H9 (cell line): Measurements from ENCODE around the gene KCNIP4. TPM values are rescaled to one million over a fixed set of nuclear protein-coding genes. Genes with fewer than 3 reads are reported as not detected.

Experiments
- DNase-seq: peaks from one replicate; pipeline ENCODE4 v3.0.0-alpha.2; 2017
- H2AFZ ChIP-seq: one replicate; pipeline ENCODE4 v1.6.1; 2013; ENCODE audit warnings: mild to moderate bottlenecking, low read length, control low read depth, moderate library complexity
- H2AK5ac ChIP-seq: 2 replicates; pipeline ENCODE4 v1.6.1; 2013; ENCODE audit warnings: low read length, control low read depth, mixed read lengths; ENCODE audit not compliant: insufficient read length
- H2BK120ac ChIP-seq: one replicate; pipeline ENCODE4 v1.6.1; 2013; ENCODE audit warnings: low read depth, mild to moderate bottlenecking, low read length, control low read depth, inconsistent platforms; ENCODE audit not compliant: poor library complexity, severe bottlenecking
- H2BK12ac ChIP-seq: 2 replicates; pipeline ENCODE4 v1.6.1; 2013; ENCODE audit warnings: low read length, control low read depth, mixed read lengths, low read depth; ENCODE audit not compliant: insufficient read length
- H2BK15ac ChIP-seq: 2 replicates; pipeline ENCODE4 v1.6.1; 2013; ENCODE audit warnings: low read depth, low read length, control low read depth
- H2BK20ac ChIP-seq: one replicate; pipeline ENCODE4 v1.6.1; 2013; ENCODE audit warnings: low read depth, mild to moderate bottlenecking, low read length, control low read depth, inconsistent platforms; ENCODE audit not compliant: poor library complexity, severe bottlenecking
- H2BK5ac ChIP-seq: 2 replicates; pipeline ENCODE4 v1.6.1; 2013; ENCODE audit warnings: low read length, control low read depth, mixed read lengths; ENCODE audit not compliant: insufficient read length
- H3K14ac ChIP-seq: 2 replicates; pipeline ENCODE4 v1.6.1; 2013; ENCODE audit warnings: low read length, control low read depth; ENCODE audit not compliant: insufficient read depth
- H3K18ac ChIP-seq: 2 replicates; pipeline ENCODE4 v1.6.1; 2013; ENCODE audit warnings: low read depth, mild to moderate bottlenecking, mixed read lengths, low read length, control low read depth; ENCODE audit not compliant: insufficient read length
- H3K23ac ChIP-seq: 2 replicates; pipeline ENCODE4 v1.6.1; 2013; ENCODE audit warnings: low read length, control low read depth, mixed read lengths, low read depth; ENCODE audit not compliant: insufficient read length
- H3K23me2 ChIP-seq: 2 replicates; pipeline ENCODE4 v1.6.1; 2013; ENCODE audit warnings: low read depth, mild to moderate bottlenecking, mixed read lengths, low read length, control low read depth; ENCODE audit not compliant: insufficient read length, poor library complexity, severe bottlenecking
- H3K27ac ChIP-seq: 2 replicates; pipeline ENCODE4 v1.5.1; 2013; ENCODE audit warnings: low read length, control low read depth, mixed read lengths, low read depth; ENCODE audit not compliant: insufficient read length
- H3K27me3 ChIP-seq: 2 replicates; pipeline ENCODE4 v1.6.1; 2013; ENCODE audit warnings: low read length, control low read depth, inconsistent platforms; ENCODE audit not compliant: insufficient read depth
- H3K4ac ChIP-seq: 2 replicates; pipeline ENCODE4 v1.6.1; 2013; ENCODE audit warnings: low read depth, mild to moderate bottlenecking, control low read depth, inconsistent platforms, low read length, moderate library complexity
- H3K4me1 ChIP-seq: 2 replicates; pipeline ENCODE4 v1.6.1; 2013; ENCODE audit warnings: low read length, control low read depth, inconsistent platforms; ENCODE audit not compliant: insufficient read depth
- H3K4me2 ChIP-seq: 2 replicates; pipeline ENCODE4 v1.6.1; 2013; ENCODE audit warnings: low read length, control low read depth, mixed read lengths; ENCODE audit not compliant: insufficient read length, insufficient read depth
- H3K56ac ChIP-seq: 2 replicates; pipeline ENCODE4 v1.6.1; 2013; ENCODE audit warnings: low read depth, mild to moderate bottlenecking, mixed read lengths, low read length, control low read depth; ENCODE audit not compliant: insufficient read length
- H3K79me1 ChIP-seq: 2 replicates; pipeline ENCODE4 v1.6.1; 2013; ENCODE audit warnings: low read depth, mild to moderate bottlenecking, moderate library complexity, low read length, control low read depth, inconsistent platforms; ENCODE audit not compliant: insufficient read depth, poor library complexity, severe bottlenecking
- H3K79me2 ChIP-seq: 2 replicates; pipeline ENCODE4 v1.6.1; 2013; ENCODE audit warnings: low read length, control low read depth, inconsistent platforms; ENCODE audit not compliant: insufficient read depth
- H3K9ac ChIP-seq: 2 replicates; pipeline ENCODE4 v1.6.1; 2013; ENCODE audit warnings: low read length, control low read depth, mixed read lengths; ENCODE audit not compliant: insufficient read length; ENCODE audit errors: extremely low read depth
- H3K9me3 ChIP-seq: one replicate; pipeline ENCODE4 v1.6.1; 2013; ENCODE audit warnings: low read depth, low read length, inconsistent platforms; ENCODE audit not compliant: control insufficient read depth
- H3T11ph ChIP-seq: one replicate; pipeline ENCODE4 v1.6.1; 2013; ENCODE audit warnings: mild to moderate bottlenecking, low read length, control low read depth, inconsistent platforms
- H4K20me1 ChIP-seq: one replicate; pipeline ENCODE4 v1.6.1; 2013; ENCODE audit not compliant: control insufficient read depth, insufficient read length, insufficient read depth
- H4K5ac ChIP-seq: 2 replicates; pipeline ENCODE4 v1.6.1; 2013; ENCODE audit warnings: low read depth, mild to moderate bottlenecking, mixed read lengths, low read length, control low read depth; ENCODE audit not compliant: insufficient read length
- H4K8ac ChIP-seq: replicated peaks from 2 replicates; pipeline ENCODE4 v1.6.1; 2013; ENCODE audit warnings: low read length, control low read depth, mixed read lengths, low read depth; ENCODE audit not compliant: insufficient read length
- H4K91ac ChIP-seq: 2 replicates; pipeline ENCODE4 v1.6.1; 2013; ENCODE audit warnings: low read depth, mild to moderate bottlenecking, moderate library complexity, mixed read lengths, low read length, control low read depth; ENCODE audit not compliant: insufficient read length
- H3K27ac Mint-ChIP-seq, 3 experiments: 2 replicates in 2 of 3; 3 replicates in 1 of 3; pipeline ENCODE4 v1.8.0; 2020 to 2021; ENCODE audit warnings: mixed read lengths in 3 of 3, mild to moderate bottlenecking in 1 of 3, moderate library complexity in 1 of 3
- H3K27me3 Mint-ChIP-seq: 2 replicates; pipeline ENCODE4 v1.8.0; 2021; ENCODE audit warnings: low read depth, mild to moderate bottlenecking, moderate library complexity, mixed read lengths
- H3K36me3 Mint-ChIP-seq, 3 experiments: 2 replicates in 2 of 3; 3 replicates in 1 of 3; pipeline ENCODE4 v1.8.0; 2020 to 2021; ENCODE audit warnings: low read depth in 3 of 3, mixed read lengths in 3 of 3; ENCODE audit not compliant: insufficient read depth in 1 of 3
- H3K4me1 Mint-ChIP-seq, 2 experiments: 2 replicates each; pipeline ENCODE4 v1.8.0; 2020; ENCODE audit warnings: mixed read lengths in 2 of 2
- H3K4me3 Mint-ChIP-seq, 2 experiments: 2 replicates in 1 of 2; 3 replicates in 1 of 2; pipeline ENCODE4 v1.8.0; 2020 to 2021; ENCODE audit warnings: mild to moderate bottlenecking in 2 of 2, mixed read lengths in 2 of 2, moderate library complexity in 1 of 2
- H3K9me3 Mint-ChIP-seq, 2 experiments: 2 replicates in 1 of 2; 3 replicates in 1 of 2; pipeline ENCODE4 v1.8.0; 2020; ENCODE audit warnings: mild to moderate bottlenecking in 2 of 2, mixed read lengths in 2 of 2, moderate library complexity in 1 of 2
- WGBS: extraction: QIAGEN DNeasy Blood & Tissue Kit; methylation state at CpG from one replicate; pipeline ENCODE4 v1.1.7; 2013; ENCODE audit warnings: missing lambda C conversion rate, low lambda C conversion rate, mixed read lengths; ENCODE audit not compliant: insufficient read length; ENCODE audit errors: extremely low coverage; 5-methylcytosine and 5-hydroxymethylcytosine counted together
- total RNA-seq: library from RNA; stranded (reverse); gene quantifications from 2 replicates; pipeline ENCODE4 v1.2.1, GENCODE V29; 2021
- TF ChIP-seq, protein P1 (sequence below): fragments of 200-600 bp; sonication (generic); conservative IDR thresholded peaks from 3 replicates; pipeline ENCODE4 v1.8.0; 2021; ENCODE audit warnings: antibody characterized with exemption, mild to moderate bottlenecking

Gene KCNIP4
- total RNA-seq, 1 experiment from 2014 or later = not detected

DNA sequence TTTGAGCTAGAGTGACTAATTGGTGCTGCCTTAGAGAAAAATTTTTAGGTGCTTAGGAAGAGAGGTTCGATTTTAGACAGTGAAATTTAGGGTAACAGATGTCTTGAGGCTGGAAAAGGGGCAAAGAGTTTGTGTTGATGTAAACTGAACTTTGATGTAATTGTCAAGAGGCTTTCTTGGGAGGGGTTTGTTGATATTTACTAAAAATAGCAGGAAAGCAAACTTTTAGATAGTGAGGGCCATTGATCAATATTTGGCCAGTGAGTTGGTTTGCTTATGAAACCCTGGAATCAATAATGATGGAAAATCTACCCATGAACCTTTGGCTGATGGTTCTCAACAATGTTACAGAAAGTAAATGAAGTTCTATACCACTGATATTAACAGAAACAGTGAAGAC is 537.5 kb downstream of the KCNIP4 start:
- H2AK5ac ChIP-seq = no peak overlapping the region
- no peak overlapping the region for H3K4me3 Mint-ChIP-seq
- H3K79me2 ChIP-seq = no peaks in the 10 kb centered on the region
- H3K4ac ChIP-seq = no peak overlapping the region
- H3K23me2 ChIP-seq = no peaks in the 10 kb centered on the region
- H3K79me1 ChIP-seq = no peaks in the 10 kb centered on the region
- H3K27me3 ChIP-seq = no peaks in the 10 kb centered on the region
- H3K23ac ChIP-seq = no peak overlapping the region
- no peaks in the 10 kb centered on the region for H4K20me1 ChIP-seq
- H2BK5ac ChIP-seq = no peak overlapping the region
- no CpG with 5 or more reads among the region's 1 CpG for WGBS
- H4K8ac ChIP-seq = no peak overlapping the region
- H3K18ac ChIP-seq = no peak overlapping the region
- no peak overlapping the region for H3T11ph ChIP-seq
- H3K56ac ChIP-seq = no peak overlapping the region
- H3K27me3 Mint-ChIP-seq = peaks cover 1% of the 10 kb centered on the region; the same call in 1 of the 2 replicates
- no peak overlapping the region for H3K27ac ChIP-seq
- H3K4me1 ChIP-seq = no peaks in the 10 kb centered on the region
- no peak overlapping the region for H3K4me2 ChIP-seq
- no peaks in the 10 kb centered on the region for H3K36me3 Mint-ChIP-seq
- no peaks in the 10 kb centered on the region for H3K4me1 Mint-ChIP-seq
- H3K9me3 Mint-ChIP-seq = no peaks in the 10 kb centered on the region
- H2BK12ac ChIP-seq = no peak overlapping the region
- no peak overlapping the region for H2BK15ac ChIP-seq
- H3K9me3 ChIP-seq = no peaks in the 10 kb centered on the region
- no peak overlapping the region for H3K9ac ChIP-seq
- no peak overlapping the region for H2BK20ac ChIP-seq
- H2AFZ ChIP-seq = no peak overlapping the region
- no peak overlapping the region for H3K14ac ChIP-seq
- no peak overlapping the region for H4K91ac ChIP-seq
- no peak overlapping the region for H3K27ac Mint-ChIP-seq
- no peak overlapping the region for H4K5ac ChIP-seq
- no peak for DNase-seq
- TF ChIP-seq, protein P1, sequence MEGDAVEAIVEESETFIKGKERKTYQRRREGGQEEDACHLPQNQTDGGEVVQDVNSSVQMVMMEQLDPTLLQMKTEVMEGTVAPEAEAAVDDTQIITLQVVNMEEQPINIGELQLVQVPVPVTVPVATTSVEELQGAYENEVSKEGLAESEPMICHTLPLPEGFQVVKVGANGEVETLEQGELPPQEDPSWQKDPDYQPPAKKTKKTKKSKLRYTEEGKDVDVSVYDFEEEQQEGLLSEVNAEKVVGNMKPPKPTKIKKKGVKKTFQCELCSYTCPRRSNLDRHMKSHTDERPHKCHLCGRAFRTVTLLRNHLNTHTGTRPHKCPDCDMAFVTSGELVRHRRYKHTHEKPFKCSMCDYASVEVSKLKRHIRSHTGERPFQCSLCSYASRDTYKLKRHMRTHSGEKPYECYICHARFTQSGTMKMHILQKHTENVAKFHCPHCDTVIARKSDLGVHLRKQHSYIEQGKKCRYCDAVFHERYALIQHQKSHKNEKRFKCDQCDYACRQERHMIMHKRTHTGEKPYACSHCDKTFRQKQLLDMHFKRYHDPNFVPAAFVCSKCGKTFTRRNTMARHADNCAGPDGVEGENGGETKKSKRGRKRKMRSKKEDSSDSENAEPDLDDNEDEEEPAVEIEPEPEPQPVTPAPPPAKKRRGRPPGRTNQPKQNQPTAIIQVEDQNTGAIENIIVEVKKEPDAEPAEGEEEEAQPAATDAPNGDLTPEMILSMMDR = no peak
- no peak overlapping the region for H2BK120ac ChIP-seq
